IMR-90 (cell line): Measurements from ENCODE around the gene ST3GAL3. TPM values are rescaled to one million over a fixed set of nuclear protein-coding genes. Genes with fewer than 3 reads are reported as not detected.
A peak's percentile ranks its signal among the peaks of the same experiment; 100 is the strongest.

Source experiments
- ATAC-seq: fragments of 200-7000 bp; cut with Tn5 transposase; 2 replicates; pipeline ENCODE4 v1.9.1; 2020; ENCODE audit warnings: low read depth, mild to moderate bottlenecking, moderate library complexity
- BruUV-seq: library from RNA; stranded (reverse); fragments of 400-500 nt; replicated peaks from 2 replicates; lab custom pipeline; 2021; lab: Mats Ljungman, UMichigan
- CTCF ChIA-PET: fragments of 300-600 bp; formaldehyde crosslinking; extraction: SDS; loops from one replicate; lab custom pipeline; 2021; ENCODE audit warnings: antibody characterized with exemption; lab: Yijun Ruan, JAX
- POLR2A ChIA-PET: fragments of 300-600 bp; sonication (Branson Sonifier 250); formaldehyde crosslinking; loops from one replicate; lab custom pipeline; 2022; ENCODE audit warnings: antibody characterized with exemption; ENCODE audit not compliant: unreplicated experiment; lab: Charles Lee
- DNase-seq: peaks from one replicate; pipeline ENCODE4 v3.0.0; 2013
- H2AFZ ChIP-seq: replicated peaks from 2 replicates; pipeline ENCODE3; 2013; ENCODE audit warnings: low read length, mild to moderate bottlenecking; ENCODE audit not compliant: poor library complexity
- H2AK5ac ChIP-seq: 2 replicates; pipeline ENCODE4 v1.6.1; 2013; ENCODE audit warnings: low read depth, low read length, inconsistent platforms
- H2AK9ac ChIP-seq: replicated peaks from 2 replicates; pipeline ENCODE3; 2013; ENCODE audit warnings: mild to moderate bottlenecking, low read depth, low read length, moderate library complexity; ENCODE audit not compliant: poor library complexity
- H2BK120ac ChIP-seq: 2 replicates; pipeline ENCODE4 v1.6.1; 2013; ENCODE audit warnings: low read depth, low read length, inconsistent platforms
- H2BK15ac ChIP-seq: 3 replicates; pipeline ENCODE4 v1.6.1; 2013; ENCODE audit warnings: low read depth, low read length, inconsistent platforms
- H2BK20ac ChIP-seq: 2 replicates; pipeline ENCODE4 v1.6.1; 2013; ENCODE audit warnings: low read depth, mild to moderate bottlenecking, inconsistent platforms, low read length, moderate library complexity
- H2BK5ac ChIP-seq: 2 replicates; pipeline ENCODE4 v1.6.1; 2013; ENCODE audit warnings: mild to moderate bottlenecking, low read depth, low read length, inconsistent platforms; ENCODE audit not compliant: poor library complexity, severe bottlenecking
- H3K14ac ChIP-seq: replicated peaks from 2 replicates; pipeline ENCODE4 v1.6.1; 2013; ENCODE audit warnings: low read depth, low read length, inconsistent platforms
- H3K18ac ChIP-seq: 2 replicates; pipeline ENCODE4 v1.6.1; 2013; ENCODE audit warnings: low read depth, low read length, control low read depth
- H3K23ac ChIP-seq: 2 replicates; pipeline ENCODE4 v1.6.1; 2013; ENCODE audit warnings: low read depth, low read length, inconsistent platforms
- H3K27ac ChIP-seq: 2 replicates; pipeline ENCODE4 v1.5.1; 2013; ENCODE audit warnings: mild to moderate bottlenecking, control low read depth, low read length; ENCODE audit not compliant: insufficient read depth
- H3K27me3 ChIP-seq: 2 replicates; pipeline ENCODE4 v1.6.1; 2013; ENCODE audit warnings: low read length; ENCODE audit not compliant: control insufficient read depth, insufficient read depth
- H3K36me3 ChIP-seq: 2 replicates; pipeline ENCODE4 v1.6.1; 2013; ENCODE audit warnings: low read length, mixed read lengths; ENCODE audit not compliant: control insufficient read depth, insufficient read depth
- H3K4ac ChIP-seq: 2 replicates; pipeline ENCODE4 v1.6.1; 2013; ENCODE audit warnings: low read depth, low read length, inconsistent platforms
- H3K4me1 ChIP-seq: 2 replicates; pipeline ENCODE4 v1.6.1; 2013; ENCODE audit warnings: low read length, mixed read lengths; ENCODE audit not compliant: control insufficient read depth, insufficient read depth
- H3K4me2 ChIP-seq: 2 replicates; pipeline ENCODE4 v1.6.1; 2013; ENCODE audit warnings: low read depth, mild to moderate bottlenecking, control low read depth, low read length, moderate library complexity
- H3K4me3 ChIP-seq: 2 replicates; pipeline ENCODE4 v1.5.1; 2013; ENCODE audit warnings: low read depth, mild to moderate bottlenecking, control low read depth, low read length, moderate library complexity; ENCODE audit not compliant: insufficient read depth
- H3K56ac ChIP-seq: 2 replicates; pipeline ENCODE4 v1.6.1; 2013; ENCODE audit warnings: low read length, inconsistent platforms; ENCODE audit not compliant: insufficient read depth; ENCODE audit errors: extremely low read depth
- H3K79me1 ChIP-seq, 2 experiments: 2 replicates each; pipeline ENCODE4 v1.6.1; 2013; ENCODE audit warnings: low read length in 2 of 2, inconsistent platforms in 1 of 2, low read depth in 1 of 2
- H3K9ac ChIP-seq: 2 replicates; pipeline ENCODE4 v1.6.1; 2013; ENCODE audit warnings: low read depth, low read length, control low read depth
- H3K9me1 ChIP-seq: 2 replicates; pipeline ENCODE4 v1.6.1; 2013; ENCODE audit warnings: low read length, inconsistent platforms; ENCODE audit not compliant: insufficient read depth
- H3K9me3 ChIP-seq: 2 replicates; pipeline ENCODE4 v1.6.1; 2013; ENCODE audit warnings: low read length; ENCODE audit not compliant: control insufficient read depth, insufficient read depth
- H4K20me1 ChIP-seq: 2 replicates; pipeline ENCODE4 v1.6.1; 2013; ENCODE audit warnings: low read length, inconsistent platforms; ENCODE audit not compliant: insufficient read depth
- H4K5ac ChIP-seq: 2 replicates; pipeline ENCODE4 v1.6.1; 2013; ENCODE audit warnings: mild to moderate bottlenecking, low read depth, low read length, control low read depth
- H4K8ac ChIP-seq, 2 experiments: 2 replicates each; pipeline ENCODE4 v1.6.1; 2013; ENCODE audit warnings: low read depth in 2 of 2, low read length in 2 of 2, control low read depth in 1 of 2, inconsistent platforms in 1 of 2
- H4K91ac ChIP-seq: 2 replicates; pipeline ENCODE4 v1.6.1; 2013; ENCODE audit warnings: low read depth, low read length, inconsistent platforms; ENCODE audit not compliant: insufficient read depth
- CEBPB ChIP-seq: IDR thresholded peaks from 2 replicates; pipeline ENCODE4 v1.6.1; 2012; ENCODE audit warnings: low read depth, low read length, improper control_type of control experiment
- FOS ChIP-seq: fragments of 150-350 bp; IDR thresholded peaks from 2 replicates; pipeline ENCODE4 v1.6.1; 2016; ENCODE audit warnings: low read depth, low read length
- MAFK ChIP-seq: IDR thresholded peaks from 2 replicates; pipeline ENCODE4 v1.6.1; 2012; ENCODE audit warnings: low read depth, low read length, improper control_type of control experiment
- MXI1 ChIP-seq: IDR thresholded peaks from 2 replicates; pipeline ENCODE4 v1.6.1; 2012; ENCODE audit warnings: low read depth, mild to moderate bottlenecking, low read length, moderate library complexity, borderline replicate concordance
- NFE2L2 ChIP-seq: fragments of 150-350 bp; IDR thresholded peaks from 2 replicates; pipeline ENCODE4 v1.6.1; 2016; ENCODE audit warnings: low read depth, mild to moderate bottlenecking, low read length
- POLR2A ChIP-seq: IDR thresholded peaks from 2 replicates; pipeline ENCODE4 v1.6.1; 2012; ENCODE audit warnings: mild to moderate bottlenecking, low read depth, low read length
- dilution Hi-C: fragments of 300-500 bp; cut with HindIII; formaldehyde crosslinking; loops from one replicate; pipeline ENCODE4 v1.14.3; 2018; ENCODE audit warnings: low sequenced_read_pairs; ENCODE audit not compliant: unreplicated experiment
- in situ Hi-C: fragments of 300-500 bp; cut with MboI; formaldehyde crosslinking; loops from 3 replicates; pipeline ENCODE4 v1.14.3; 2019; ENCODE audit warnings: low sequenced_read_pairs, inconsistent platforms, mixed read lengths
- intact Hi-C: fragments of 100-400 bp; cut with micrococcal nuclease; formaldehyde crosslinking; loops from 2 replicates; pipeline ENCODE4 v1.10.0; 2022
- polyA plus RNA-seq, 3 experiments: library from polyadenylated mRNA; depleted of rRNA; stranded (reverse); fragments of >200 nt; gene quantifications; 2 replicates each; pipeline ENCODE4 v1.2.3, GENCODE V29; 2012; ENCODE audit warnings: low replicate concordance in 1 of 3
- total RNA-seq: library from RNA; depleted of rRNA; stranded (reverse); fragments of >200 nt; gene quantifications from 2 replicates; pipeline ENCODE4 v1.2.3, GENCODE V29; 2012
- TF ChIP-seq, protein P1 (sequence below): fragments of 150-350 bp; IDR thresholded peaks from 2 replicates; pipeline ENCODE4 v1.6.1; 2016; ENCODE audit warnings: low read depth, mild to moderate bottlenecking, low read length, moderate library complexity, borderline replicate concordance
- TF ChIP-seq, protein P2 (sequence below): fragments of 150-350 bp; IDR thresholded peaks from 2 replicates; pipeline ENCODE4 v1.6.1; 2017; ENCODE audit warnings: mild to moderate bottlenecking, antibody characterized with exemption, low read length, low read depth

Gene ST3GAL3
- total and polyA plus RNA-seq, 2 of the 4 experiments (the other 2 are of a cell fraction): 12.0 to 14.8 TPM

DNA sequence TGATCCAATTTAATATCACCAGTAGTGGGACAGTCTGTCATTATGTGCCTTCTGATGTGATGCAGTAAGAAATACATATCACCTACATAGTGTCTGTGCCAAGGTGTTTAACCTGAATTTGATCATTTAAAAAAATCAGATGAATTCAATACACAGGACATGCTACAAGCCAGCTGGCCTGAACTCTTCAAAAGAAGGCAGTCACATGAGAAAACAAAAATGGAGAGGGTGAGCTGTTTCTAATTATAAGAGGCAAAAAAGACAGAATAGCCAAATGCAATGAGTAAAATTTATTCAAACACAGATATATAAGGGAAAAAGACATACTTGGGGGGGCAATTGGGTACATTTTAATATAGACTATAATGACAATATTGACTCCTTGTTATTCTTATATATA, 66.5 kb downstream of the ST3GAL3 start:
- ATAC-seq: no peak
- in situ Hi-C loops: loop anchor here (5.0 kb wide), 1 partner anchor 158 kb away; the partner anchor contains the start of gene ARTN
- no peak overlapping the region for H3K4ac ChIP-seq
- no TSS peak for BruUV-seq
- intact Hi-C loops: no loop called here
- H4K8ac ChIP-seq: no peak overlapping the region
- H2AK9ac ChIP-seq: no peak overlapping the region
- no peak overlapping the region for H3K27ac ChIP-seq
- H3K14ac ChIP-seq: no peak overlapping the region
- no peak for TF ChIP-seq MAFK
- TF ChIP-seq, protein P1, sequence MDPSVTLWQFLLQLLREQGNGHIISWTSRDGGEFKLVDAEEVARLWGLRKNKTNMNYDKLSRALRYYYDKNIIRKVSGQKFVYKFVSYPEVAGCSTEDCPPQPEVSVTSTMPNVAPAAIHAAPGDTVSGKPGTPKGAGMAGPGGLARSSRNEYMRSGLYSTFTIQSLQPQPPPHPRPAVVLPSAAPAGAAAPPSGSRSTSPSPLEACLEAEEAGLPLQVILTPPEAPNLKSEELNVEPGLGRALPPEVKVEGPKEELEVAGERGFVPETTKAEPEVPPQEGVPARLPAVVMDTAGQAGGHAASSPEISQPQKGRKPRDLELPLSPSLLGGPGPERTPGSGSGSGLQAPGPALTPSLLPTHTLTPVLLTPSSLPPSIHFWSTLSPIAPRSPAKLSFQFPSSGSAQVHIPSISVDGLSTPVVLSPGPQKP: no peak
- TF ChIP-seq, protein P2, sequence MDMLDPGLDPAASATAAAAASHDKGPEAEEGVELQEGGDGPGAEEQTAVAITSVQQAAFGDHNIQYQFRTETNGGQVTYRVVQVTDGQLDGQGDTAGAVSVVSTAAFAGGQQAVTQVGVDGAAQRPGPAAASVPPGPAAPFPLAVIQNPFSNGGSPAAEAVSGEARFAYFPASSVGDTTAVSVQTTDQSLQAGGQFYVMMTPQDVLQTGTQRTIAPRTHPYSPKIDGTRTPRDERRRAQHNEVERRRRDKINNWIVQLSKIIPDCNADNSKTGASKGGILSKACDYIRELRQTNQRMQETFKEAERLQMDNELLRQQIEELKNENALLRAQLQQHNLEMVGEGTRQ: no peak
- no peak for TF ChIP-seq MXI1
- no peak for TF ChIP-seq POLR2A
- no peak for TF ChIP-seq CEBPB
- TF ChIP-seq FOS: no peak
- TF ChIP-seq NFE2L2: no peak
- no peaks in the 10 kb centered on the region for H3K27me3 ChIP-seq
- no peak overlapping the region for H3K4me3 ChIP-seq
- peaks cover 3% of the 10 kb centered on the region; the same call in 1 of the 2 replicates for H3K4me1 ChIP-seq
- no peaks in the 10 kb centered on the region for H3K36me3 ChIP-seq
- dilution Hi-C loops: no loop called here
- no peak overlapping the region for H3K18ac ChIP-seq
- ChIA-PET POLR2A (no interaction called here), CTCF (interaction anchor here (1.3 to 2.5 kb wide), 2 partner anchors 10 to 161 kb away, joined by 5 to 7 read pairs; no protein-coding TSS in a partner anchor)
- no peak overlapping the region for H3K4me2 ChIP-seq
- H4K5ac ChIP-seq: no peak overlapping the region
- H2BK20ac ChIP-seq: no peak overlapping the region
- peaks cover 12% of the 10 kb centered on the region for H3K9me1 ChIP-seq
- H2AFZ ChIP-seq: no peak overlapping the region
- peaks cover 4% of the 10 kb centered on the region; the same call in 1 of the 2 replicates for H4K20me1 ChIP-seq
- H3K79me1 ChIP-seq: peaks cover 16 to 61% of the 10 kb centered on the region in 2 experiments
- no peaks in the 10 kb centered on the region for H3K9me3 ChIP-seq
- no peak for DNase-seq
- peak overlapping the region; percentile 63; the same call in 1 of the 3 replicates for H2BK15ac ChIP-seq
- H2BK120ac ChIP-seq: peak overlapping the region; percentile 32; the same call in 1 of the 2 replicates
- no peak overlapping the region for H3K56ac ChIP-seq
- H3K9ac ChIP-seq: no peak overlapping the region
- H4K91ac ChIP-seq: no peak overlapping the region
- no peak overlapping the region for H2BK5ac ChIP-seq
- H3K23ac ChIP-seq: no peak overlapping the region
- H2AK5ac ChIP-seq: no peak overlapping the region
